Fibroblast of skin of left quadriceps (primary cell): ENCODE results near the gene GPR39.

Experiments used
- DNase-seq, 2 experiments: peaks; one replicate each; pipeline ENCODE4 v3.0.0-alpha.2; 2013; ENCODE audit warnings: low read depth in 2 of 2

GPR39 gene

DNA sequence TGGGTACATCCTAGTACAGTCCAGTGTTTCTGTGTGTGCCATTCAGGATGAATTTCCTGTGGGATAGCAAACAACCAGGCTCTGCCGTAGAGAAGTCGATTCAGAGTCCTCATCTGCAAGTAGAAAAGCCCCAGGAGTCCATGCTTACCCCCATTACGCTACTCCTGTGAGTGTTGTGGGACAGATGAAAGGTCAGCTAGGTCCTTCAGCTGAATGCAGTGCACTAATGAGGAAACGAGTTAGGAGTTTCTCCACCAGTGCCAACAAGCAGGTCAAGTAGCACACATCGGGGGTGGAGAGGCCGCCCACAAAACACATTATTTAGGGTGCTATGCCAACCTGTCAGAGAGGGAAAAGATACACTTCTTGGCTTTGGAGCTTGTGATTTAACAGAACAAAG, 2.5 kb upstream of the GPR39 start:
- DNase-seq: no peak

GRCh38 chr2:132415256-132415914, 1.2 kb upstream of the GPR39 start:
- no peak for DNase-seq

- DNase-seq: peak; percentile 92 to 93
Observed at GRCh38 chr2:132415915-132416722, 486 bp upstream of the GPR39 start.

DNA sequence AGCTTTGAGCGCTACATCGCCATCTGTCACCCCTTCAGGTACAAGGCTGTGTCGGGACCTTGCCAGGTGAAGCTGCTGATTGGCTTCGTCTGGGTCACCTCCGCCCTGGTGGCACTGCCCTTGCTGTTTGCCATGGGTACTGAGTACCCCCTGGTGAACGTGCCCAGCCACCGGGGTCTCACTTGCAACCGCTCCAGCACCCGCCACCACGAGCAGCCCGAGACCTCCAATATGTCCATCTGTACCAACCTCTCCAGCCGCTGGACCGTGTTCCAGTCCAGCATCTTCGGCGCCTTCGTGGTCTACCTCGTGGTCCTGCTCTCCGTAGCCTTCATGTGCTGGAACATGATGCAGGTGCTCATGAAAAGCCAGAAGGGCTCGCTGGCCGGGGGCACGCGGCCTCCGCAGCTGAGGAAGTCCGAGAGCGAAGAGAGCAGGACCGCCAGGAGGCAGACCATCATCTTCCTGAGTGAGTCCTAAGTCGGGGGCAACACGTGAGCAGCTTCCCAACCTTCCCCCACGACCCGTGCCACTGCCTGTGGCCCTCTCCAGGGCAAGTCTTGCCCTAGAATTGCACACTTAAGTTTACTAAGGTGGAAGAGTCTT, 928 bp downstream of the GPR39 start:
- no peak for DNase-seq

DNA sequence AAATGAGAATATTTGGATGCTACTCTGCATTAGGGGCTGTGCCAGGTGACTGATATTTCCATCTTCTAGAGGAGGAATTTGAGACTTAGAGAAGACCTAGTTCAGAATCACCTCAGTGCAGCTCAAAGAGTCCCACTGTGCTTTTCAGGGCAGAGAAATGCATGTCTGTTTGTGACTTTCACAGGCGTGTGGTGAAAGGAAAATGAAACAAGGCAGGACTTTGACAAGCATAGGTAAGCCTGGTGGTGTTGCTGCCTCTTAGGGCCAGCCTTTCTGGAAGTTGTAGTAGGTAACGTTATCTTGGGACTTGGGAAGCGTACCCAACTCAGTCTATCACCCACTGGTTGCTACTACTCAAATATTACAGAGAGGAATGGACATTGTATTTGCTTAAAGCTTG, 2.6 kb downstream of the GPR39 start:
- DNase-seq: no peak

- DNase-seq: no peak
Observed at GRCh38 chr2:132419941-132420340, 3.3 kb downstream of the GPR39 start.

DNA sequence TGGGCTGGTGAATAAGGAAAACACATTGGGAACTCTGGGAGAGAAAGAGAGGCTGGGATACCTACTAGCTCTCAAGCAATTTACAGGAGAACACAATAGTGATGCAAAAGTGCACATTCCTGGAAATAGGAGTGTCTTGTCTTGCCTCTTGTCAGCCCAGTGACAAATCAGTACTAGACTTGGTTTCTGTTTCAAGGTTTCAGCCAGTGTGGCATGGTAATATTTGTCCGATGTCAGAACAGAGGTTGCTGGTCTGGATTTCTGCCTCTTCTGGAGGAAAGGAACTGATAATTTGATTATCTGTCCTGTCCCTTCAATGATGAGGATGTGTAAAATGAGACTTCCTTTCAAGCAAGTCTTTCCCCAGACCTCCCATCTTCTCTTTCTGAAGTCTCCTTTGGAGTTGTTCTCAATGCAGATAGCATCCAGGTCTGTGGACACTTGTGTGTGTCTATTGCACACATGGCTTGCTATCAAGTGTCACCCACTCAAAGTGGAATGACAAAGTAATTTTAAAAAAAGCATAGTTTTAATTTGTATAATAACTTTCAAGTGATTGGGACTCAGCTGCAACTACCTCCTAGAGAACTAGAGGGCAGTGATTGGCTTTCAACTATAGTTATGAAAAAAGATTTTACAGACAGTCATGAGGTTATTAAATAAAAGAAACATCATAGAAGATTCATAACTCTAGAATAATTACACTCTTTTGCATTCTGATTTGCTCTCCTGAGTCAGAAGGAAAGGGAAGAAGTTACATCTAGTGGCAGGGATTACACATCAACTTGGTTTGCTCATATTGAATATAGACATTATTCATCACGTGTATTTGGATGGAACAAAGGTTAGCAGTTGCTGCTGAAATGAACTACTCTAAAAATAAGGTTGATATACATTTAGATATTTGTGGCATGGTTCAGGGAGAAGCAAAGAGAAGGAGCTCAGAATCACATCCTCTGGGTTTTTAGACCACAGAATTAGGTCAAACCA, 4.5 kb downstream of the GPR39 start:
- no peak for DNase-seq

DNA sequence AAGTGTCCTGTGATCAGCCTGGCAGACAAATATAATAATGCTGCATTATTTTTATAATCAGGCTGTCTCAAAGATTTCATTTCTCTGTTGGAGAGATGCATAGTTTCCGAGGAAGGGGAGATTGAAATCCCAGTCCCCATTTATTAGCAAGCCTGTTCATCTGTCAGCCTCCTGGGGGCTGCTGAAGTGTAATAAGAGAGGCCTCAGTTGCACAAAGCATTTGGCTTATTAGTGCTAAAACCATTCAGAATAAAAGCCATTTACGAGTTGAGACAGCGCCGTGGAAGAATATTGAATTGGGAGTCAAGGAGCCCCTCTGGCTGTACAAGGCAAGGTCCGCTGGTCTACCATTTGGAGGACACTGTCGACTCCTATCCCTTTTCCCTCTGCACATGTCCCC, 6.1 kb downstream of the GPR39 start:
- no peak for DNase-seq

DNA sequence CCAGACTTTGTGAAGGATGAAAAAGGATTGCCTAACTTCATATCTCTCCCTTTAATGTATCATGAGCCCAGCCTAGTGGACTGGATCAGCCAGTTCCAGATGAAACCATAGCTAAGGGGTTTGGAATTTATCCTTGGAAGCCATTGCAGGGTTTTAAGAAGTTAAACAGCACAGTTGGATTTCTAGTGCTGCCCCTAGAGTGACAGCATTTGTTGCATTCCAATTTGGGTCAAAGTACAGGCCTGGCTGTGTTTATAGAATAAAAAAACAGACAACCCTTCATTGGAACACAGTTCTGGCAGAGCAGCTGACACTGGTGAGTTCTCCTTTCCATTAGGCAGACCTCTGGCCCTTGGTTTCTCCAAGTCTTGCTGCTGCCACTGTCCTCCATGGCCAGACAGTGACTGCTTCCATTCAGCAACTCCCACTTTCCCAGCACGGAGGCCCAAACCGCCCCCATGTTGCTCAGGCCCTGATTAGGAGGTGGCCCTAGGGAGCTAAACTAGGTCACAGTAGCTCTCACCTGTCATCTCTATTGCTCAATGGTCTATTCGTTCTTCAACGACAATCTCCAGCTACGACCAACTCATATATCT, 8.0 kb downstream of the GPR39 start:
- DNase-seq: no peak

DNA sequence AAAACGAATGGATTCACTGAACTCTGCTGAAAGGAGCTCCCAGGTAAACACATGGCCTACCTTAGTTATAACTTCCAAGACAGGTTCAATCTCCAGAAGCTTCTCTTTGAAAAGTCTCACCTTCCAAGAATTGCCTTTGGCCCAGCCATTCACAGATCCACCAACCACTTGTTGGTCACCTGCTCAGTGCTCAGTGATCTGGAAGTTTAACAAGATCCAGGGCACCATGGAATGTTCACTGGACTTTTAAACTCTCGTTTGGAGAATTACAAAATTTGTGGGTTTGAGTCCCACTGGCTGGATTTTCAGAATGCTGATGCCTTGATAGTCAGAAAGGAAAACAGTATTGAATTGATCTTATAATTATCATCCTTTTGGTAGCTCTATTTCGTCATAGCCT, 9.4 kb downstream of the GPR39 start:
- no peak for DNase-seq

DNA sequence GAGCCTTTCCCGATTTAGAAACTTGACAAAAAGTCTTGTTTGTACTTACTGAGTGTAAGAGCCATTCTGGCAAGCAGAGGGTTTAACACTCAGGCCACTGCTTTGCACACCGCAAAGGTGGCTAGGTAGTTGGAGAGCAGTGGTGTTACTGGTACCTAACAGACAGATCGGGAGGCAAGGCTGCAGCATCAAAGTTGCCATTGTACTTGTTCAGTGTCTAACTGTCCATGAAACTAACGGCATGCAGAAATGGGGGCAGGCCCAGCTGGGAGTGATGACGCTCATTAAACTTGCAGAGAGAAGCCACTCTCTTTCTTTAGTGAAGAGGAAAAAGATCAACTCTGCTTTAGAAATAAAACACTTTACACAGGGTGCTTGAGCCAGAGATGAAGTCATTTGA, 10.1 kb downstream of the GPR39 start:
- DNase-seq: no peak

DNA sequence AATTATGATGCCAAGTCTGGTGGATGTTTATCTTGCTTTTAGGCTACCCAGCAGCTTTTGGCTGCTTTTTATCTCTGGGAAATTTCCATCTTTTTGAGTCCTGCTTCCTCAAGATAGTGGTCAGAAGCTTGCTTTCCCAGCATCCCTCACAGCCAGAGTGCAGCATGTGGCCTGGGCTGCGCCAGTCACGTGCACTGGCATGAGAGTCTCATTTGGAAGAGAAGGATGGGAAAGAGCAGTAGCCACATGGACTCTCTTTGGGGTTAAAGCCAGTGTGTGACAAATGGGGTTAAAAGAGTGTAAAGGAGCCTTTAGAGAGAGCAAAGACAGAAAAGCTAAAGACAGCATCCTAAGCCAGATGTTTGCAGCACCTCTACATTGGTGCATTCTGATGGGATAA, 12.7 kb downstream of the GPR39 start:
- no peak for DNase-seq

GRCh38 chr2:132429941-132430573, 13.5 kb downstream of the GPR39 start:
- DNase-seq: no peak

- DNase-seq: no peak
Observed at GRCh38 chr2:132430895-132431294, 14.3 kb downstream of the GPR39 start.

DNA sequence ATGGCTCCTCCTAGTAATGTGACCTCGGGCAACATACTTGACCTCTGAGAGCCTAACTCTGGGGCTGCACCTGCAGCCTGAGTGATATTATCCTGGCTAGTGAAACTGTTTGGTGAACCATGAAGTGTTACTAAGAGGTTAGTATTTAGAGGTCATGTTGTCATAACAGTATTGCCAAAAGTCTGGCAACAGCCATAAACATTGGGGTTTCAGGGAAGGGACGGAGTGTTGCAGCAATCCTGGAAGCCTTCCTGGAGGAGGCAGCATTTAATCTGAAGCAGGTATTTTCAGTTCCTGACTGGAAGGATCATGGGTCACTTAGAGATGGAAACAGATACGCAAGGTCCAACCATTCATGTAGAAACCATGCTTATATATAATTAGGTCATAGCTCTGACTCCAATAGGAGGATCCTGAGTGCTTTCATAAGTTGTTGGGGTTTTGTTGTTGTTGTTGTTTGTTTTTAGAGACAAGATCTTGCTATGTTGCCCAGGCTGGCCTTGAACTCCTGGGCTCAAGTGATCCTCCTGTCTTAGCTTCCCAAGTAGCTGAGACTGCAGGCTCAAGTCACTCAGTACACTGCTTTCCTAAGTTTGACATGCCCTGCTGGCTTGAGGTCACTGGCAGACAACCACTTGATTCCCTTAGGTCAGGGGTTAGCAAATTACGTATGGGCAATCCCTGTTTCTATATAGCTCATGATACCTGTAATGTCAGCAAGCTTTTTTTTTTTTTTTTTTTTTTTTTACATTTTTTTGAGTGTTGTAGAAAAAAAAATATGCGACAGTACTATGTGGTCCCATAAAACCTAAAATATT, 21.5 kb downstream of the GPR39 start:
- DNase-seq: no peak

GRCh38 chr2:132438691-132439090, 22.1 kb downstream of the GPR39 start:
- peak; percentile 57 to 59 for DNase-seq

DNA sequence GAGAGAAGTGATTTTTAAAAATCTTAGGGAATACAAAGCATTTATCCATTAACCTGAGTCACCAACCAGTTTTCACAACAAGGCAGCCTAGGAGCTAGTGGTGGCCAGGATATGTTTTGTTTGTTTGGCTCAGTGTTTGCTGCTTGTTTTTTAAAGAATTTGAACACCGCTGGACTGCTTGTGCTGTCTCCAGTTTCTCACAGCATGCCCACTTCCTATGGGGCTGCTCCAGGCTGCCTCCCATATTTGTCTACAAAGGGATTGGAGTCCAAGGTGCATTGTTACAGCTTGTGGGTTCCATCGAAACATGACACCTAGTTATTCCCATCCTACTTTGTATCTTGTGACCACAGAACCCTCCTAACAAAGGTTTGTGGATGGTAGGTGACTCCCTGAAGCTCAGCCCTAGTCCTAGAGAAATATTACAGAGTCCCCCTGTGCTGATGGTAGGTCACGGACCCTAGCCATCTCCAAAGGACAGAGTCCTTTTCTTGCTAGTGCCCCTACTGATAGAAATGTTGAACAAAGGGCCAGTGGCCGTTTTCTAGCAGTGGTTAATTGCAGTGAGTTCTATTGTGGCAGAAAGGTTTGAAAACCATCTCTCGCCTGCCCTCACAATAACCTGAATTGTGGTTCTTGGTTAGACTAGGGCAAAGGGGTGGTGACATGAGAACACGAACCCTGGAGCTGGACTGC, 23.2 kb downstream of the GPR39 start:
- no peak for DNase-seq

DNA sequence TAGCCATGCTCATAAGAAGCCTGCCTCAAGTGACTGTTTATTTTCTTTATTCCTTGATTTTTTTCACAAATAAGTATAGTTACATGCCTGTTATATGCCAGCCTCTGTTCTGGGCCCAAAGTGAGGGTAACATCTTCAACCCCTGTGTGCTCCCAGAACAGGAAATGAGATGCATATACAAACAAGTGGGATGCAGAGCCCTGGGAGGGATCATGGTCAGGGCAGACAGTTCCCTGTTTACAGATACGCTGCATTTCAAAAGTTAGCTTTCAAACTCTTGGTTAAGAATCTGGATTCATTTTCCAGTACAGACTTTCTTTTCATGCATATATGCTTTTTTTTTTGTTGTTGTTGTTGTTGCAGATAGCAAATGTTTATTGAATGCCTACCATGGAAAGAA, 24.4 kb downstream of the GPR39 start:
- DNase-seq: no peak

DNA sequence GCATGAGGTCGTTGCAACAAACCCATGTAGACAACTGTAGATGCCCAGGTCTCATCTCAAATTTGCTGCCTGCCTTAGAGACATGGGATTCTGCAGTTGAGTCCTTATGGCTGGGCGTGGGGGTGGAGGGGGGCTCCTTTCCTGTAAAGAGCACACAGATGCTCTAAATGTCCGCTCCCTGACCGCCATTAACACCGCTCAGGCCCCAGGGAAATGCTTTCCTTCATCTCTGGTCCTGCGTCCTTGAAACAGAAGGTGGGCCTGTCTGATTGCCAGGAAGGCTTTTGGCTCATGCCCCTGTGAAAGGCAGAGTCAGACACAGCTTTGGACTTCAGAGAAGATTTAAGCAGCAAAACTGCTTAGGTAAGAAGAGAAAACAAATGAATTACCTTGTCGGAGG, 25.7 kb downstream of the GPR39 start:
- no peak for DNase-seq
